OCI-LY1 (cell line): ENCODE data around the gene TRNP1.

ENCODE experiments used
- H2AFZ ChIP-seq: fragments of 200-600 bp; sonication (generic), shearing (Covaris generic); 2 replicates; pipeline ENCODE4 v1.6.0; 2014; ENCODE audit warnings: antibody characterized with exemption, mild to moderate bottlenecking, low read length
- H3F3A ChIP-seq: fragments of 200-600 bp; sonication (generic), shearing (Covaris generic); 2 replicates; pipeline ENCODE4 v1.6.0; 2014; ENCODE audit warnings: mild to moderate bottlenecking, antibody characterized with exemption, low read length, moderate library complexity; ENCODE audit not compliant: insufficient read depth
- H3K27ac ChIP-seq: fragments of 200-600 bp; sonication (generic); 2 replicates; pipeline ENCODE4 v1.5.1; 2014; ENCODE audit warnings: low read length, mixed run types, mild to moderate bottlenecking, low read depth; ENCODE audit not compliant: poor library complexity, severe bottlenecking
- H3K27me3 ChIP-seq: fragments of 200-600 bp; sonication (generic); 2 replicates; pipeline ENCODE4 v1.6.0; 2014; ENCODE audit warnings: antibody characterized with exemption, mild to moderate bottlenecking, low read length, moderate library complexity; ENCODE audit not compliant: insufficient read depth
- H3K36me3 ChIP-seq: fragments of 200-600 bp; sonication (generic); 2 replicates; pipeline ENCODE4 v1.6.1; 2014; ENCODE audit warnings: mild to moderate bottlenecking, antibody characterized with exemption, low read length, moderate library complexity, mixed read lengths; ENCODE audit not compliant: insufficient read depth
- H3K4me1 ChIP-seq: fragments of 200-600 bp; sonication (generic); 2 replicates; pipeline ENCODE4 v1.5.1; 2014; ENCODE audit warnings: mild to moderate bottlenecking, low read length, moderate library complexity; ENCODE audit not compliant: insufficient read depth, severe bottlenecking
- H3K4me2 ChIP-seq: fragments of 200-600 bp; sonication (generic), shearing (Covaris generic); 2 replicates; pipeline ENCODE4 v1.6.1; 2014; ENCODE audit warnings: low read length
- H3K4me3 ChIP-seq: fragments of 200-600 bp; sonication (generic); 2 replicates; pipeline ENCODE4 v1.5.1; 2014; ENCODE audit warnings: low read length, low read depth, mild to moderate bottlenecking, mixed read lengths; ENCODE audit not compliant: poor library complexity, severe bottlenecking
- H3K79me2 ChIP-seq: fragments of 200-600 bp; shearing (Covaris generic); 2 replicates; pipeline ENCODE4 v1.6.1; 2016; ENCODE audit warnings: mixed run types, low read length, mixed read lengths; ENCODE audit not compliant: insufficient read depth
- H3K9ac ChIP-seq: fragments of 200-600 bp; sonication (generic), shearing (Covaris generic); 2 replicates; pipeline ENCODE4 v1.6.1; 2014; ENCODE audit warnings: mild to moderate bottlenecking, low read length, mixed read lengths
- H3K9me2 ChIP-seq: fragments of 200-600 bp; sonication (generic), shearing (Covaris generic); 2 replicates; pipeline ENCODE4 v1.6.1; 2014; ENCODE audit warnings: low read depth, mild to moderate bottlenecking, low read length, mixed read lengths
- H3K9me3 ChIP-seq: fragments of 200-600 bp; shearing (Covaris generic); 2 replicates; pipeline ENCODE4 v1.6.1; 2014; ENCODE audit warnings: low read length, mixed read lengths
- H4K20me1 ChIP-seq: fragments of 200-600 bp; sonication (generic), shearing (Covaris generic); 2 replicates; pipeline ENCODE4 v1.6.0; 2016; ENCODE audit warnings: mild to moderate bottlenecking, low read length; ENCODE audit not compliant: insufficient read depth
- CTCF ChIP-seq: fragments of 200-600 bp; sonication (generic), shearing (Covaris generic); IDR thresholded peaks from 2 replicates; pipeline ENCODE4 v1.5.1; 2017; ENCODE audit warnings: mild to moderate bottlenecking, antibody characterized with exemption, low read length, moderate library complexity, mixed read lengths
- EZH2 ChIP-seq: fragments of 200-600 bp; sonication (generic), shearing (Covaris generic); IDR thresholded peaks from 2 replicates; pipeline ENCODE4 v1.8.0; 2017; ENCODE audit warnings: borderline replicate concordance, mixed run types, mild to moderate bottlenecking, antibody characterized with exemption, low read length, moderate library complexity, mixed read lengths

TRNP1 gene

GRCh38 chr1:26971590-26971989 lies 21.9 kb upstream of the TRNP1 start:
- H3K79me2 ChIP-seq = no peaks in the 10 kb centered on the region
- H3F3A ChIP-seq = no peaks in the 10 kb centered on the region
- no peak overlapping the region for H2AFZ ChIP-seq
- no peak overlapping the region for H3K27ac ChIP-seq
- H3K9me3 ChIP-seq = no peaks in the 10 kb centered on the region
- H3K4me3 ChIP-seq = no peak overlapping the region
- no peaks in the 10 kb centered on the region; the same call in 1 of the 2 replicates for H3K27me3 ChIP-seq
- H3K9ac ChIP-seq = no peak overlapping the region
- no peaks in the 10 kb centered on the region for H4K20me1 ChIP-seq
- H3K4me2 ChIP-seq = no peak overlapping the region
- no peaks in the 10 kb centered on the region for H3K4me1 ChIP-seq
- no peaks in the 10 kb centered on the region for H3K36me3 ChIP-seq
- H3K9me2 ChIP-seq = no peaks in the 10 kb centered on the region
- TF ChIP-seq EZH2 (no peak), CTCF (no peak)

GRCh38 chr1:26972390-26972789 lies 21.1 kb upstream of the TRNP1 start:
- Histone ChIP-seq H3K27me3 (no peaks in the 10 kb centered on the region; the same call in 1 of the 2 replicates), H3F3A (no peaks in the 10 kb centered on the region), H3K9me2 (no peaks in the 10 kb centered on the region), H3K36me3 (no peaks in the 10 kb centered on the region), H3K79me2 (no peaks in the 10 kb centered on the region), H3K27ac (no peak overlapping the region), H2AFZ (no peak overlapping the region), H4K20me1 (no peaks in the 10 kb centered on the region), H3K9ac (no peak overlapping the region), H3K4me1 (no peaks in the 10 kb centered on the region), H3K9me3 (no peaks in the 10 kb centered on the region), H3K4me3 (no peak overlapping the region), H3K4me2 (no peak overlapping the region)
- TF ChIP-seq CTCF (no peak), EZH2 (no peak)

GRCh38 chr1:26972821-26973220 lies 20.7 kb upstream of the TRNP1 start:
- H3K27ac ChIP-seq = no peak overlapping the region
- no peaks in the 10 kb centered on the region for H3F3A ChIP-seq
- no peaks in the 10 kb centered on the region for H3K79me2 ChIP-seq
- no peaks in the 10 kb centered on the region for H3K36me3 ChIP-seq
- no peak overlapping the region for H2AFZ ChIP-seq
- H3K4me2 ChIP-seq = no peak overlapping the region
- no peaks in the 10 kb centered on the region for H3K9me3 ChIP-seq
- no peak overlapping the region for H3K9ac ChIP-seq
- no peaks in the 10 kb centered on the region for H3K4me1 ChIP-seq
- H3K4me3 ChIP-seq = no peak overlapping the region
- no peaks in the 10 kb centered on the region; the same call in 1 of the 2 replicates for H3K27me3 ChIP-seq
- no peaks in the 10 kb centered on the region for H4K20me1 ChIP-seq
- no peak for TF ChIP-seq EZH2
- no peak for TF ChIP-seq CTCF
- no peaks in the 10 kb centered on the region for H3K9me2 ChIP-seq
